ENCODE results near the gene MOV10L1.

GRCh38 chr22:50173983-50174355, 84.2 kb downstream of the MOV10L1 start:
- no peak for TF ChIP-seq CTCF (IDR thresholded peaks at IDR 0.05)
- no peak for TF ChIP-seq POLR2A (IDR thresholded peaks at IDR 0.05)
